Activated CD4-positive, alpha-beta T cell treated with anti-CD3 and anti-CD28 coated beads, Interleukin-2, amount 10 ng/mL, durations not matched to agents 7 days and 5 days (primary cell): Measurements from ENCODE around the gene ZFP1. TPM values are rescaled to one million over a fixed set of nuclear protein-coding genes. Genes with fewer than 3 reads are reported as not detected.

ENCODE experiments used
- CTCF ChIA-PET: fragments of 350-600 bp; sonication (Branson Sonifier 250); formaldehyde crosslinking; loops from one replicate; lab custom pipeline; 2021; ENCODE audit warnings: antibody characterized with exemption; lab: Charles Lee
- POLR2A ChIA-PET: fragments of 350-600 bp; sonication (Branson Sonifier 250); formaldehyde crosslinking; loops from one replicate; lab custom pipeline; 2021; ENCODE audit warnings: antibody characterized with exemption; lab: Charles Lee
- DNase-seq: peaks from one replicate; pipeline ENCODE4 v3.0.0-alpha.2; 2020
- H3K27ac Mint-ChIP-seq: one replicate; pipeline ENCODE4 v1.8.0; 2021; ENCODE audit warnings: mild to moderate bottlenecking, moderate library complexity, mixed read lengths
- H3K27me3 Mint-ChIP-seq: one replicate; pipeline ENCODE4 v1.8.0; 2021; ENCODE audit warnings: mixed read lengths
- H3K36me3 Mint-ChIP-seq: one replicate; pipeline ENCODE4 v1.8.0; 2021; ENCODE audit warnings: low read depth, mixed read lengths
- H3K4me1 Mint-ChIP-seq: one replicate; pipeline ENCODE4 v1.8.0; 2021; ENCODE audit warnings: mixed read lengths
- H3K4me3 Mint-ChIP-seq: one replicate; pipeline ENCODE4 v1.8.0; 2021; ENCODE audit warnings: mild to moderate bottlenecking, moderate library complexity, mixed read lengths
- H3K9me3 Mint-ChIP-seq: one replicate; pipeline ENCODE4 v1.8.0; 2021; ENCODE audit warnings: mixed read lengths
- total RNA-seq, 2 experiments: library from RNA; stranded (reverse); gene quantifications; one replicate each; pipeline ENCODE4 v1.2.3, GENCODE V29; 2021

ZFP1 gene
- 10 to 100 TPM; 11.4 to 13.1 TPM for total RNA-seq

GRCh38 chr16:75148311-75149195 lies at the start of gene ZFP1:
TSS of gene ZFP1 (plus strand) at chr16:75148524. CDS start at chr16:75152952, 4,428 bp downstream.
- Mint-ChIP-seq H3K36me3 (peaks cover 32% of the 10 kb centered on the region), H3K27me3 (no peaks in the 10 kb centered on the region), H3K4me1 (peaks cover 15% of the 10 kb centered on the region), H3K4me3 (peak within 1 kb of the TSS; percentile 82), H3K9me3 (peaks cover 29% of the 10 kb centered on the region), H3K27ac (peak within 1 kb of the TSS; percentile 85)
- ChIA-PET CTCF (interaction anchor here (0.5 to 0.6 kb wide), 2 partner anchors 41 to 133 kb away, joined by 3 to 4 read pairs; no protein-coding TSS in a partner anchor), POLR2A (no interaction called here)
- peak; percentile 94 for DNase-seq

- Mint-ChIP-seq H3K9me3 (peaks cover 3% of the 10 kb centered on the region), H3K36me3 (no peaks in the 10 kb centered on the region), H3K27me3 (no peaks in the 10 kb centered on the region), H3K4me1 (peaks cover 51% of the 10 kb centered on the region), H3K27ac (peak overlapping the region; percentile 90), H3K4me3 (peak overlapping the region; percentile 32)
- ChIA-PET POLR2A (no interaction called here), CTCF (interaction anchor here (1.0 to 4.4 kb wide), 7 partner anchors 11 to 101 kb away, joined by 3 to 37 read pairs (median 5); partner anchors contain the start of gene ZNRF1)
- DNase-seq: no peak
Measured at GRCh38 chr16:75099075-75099667, 49.2 kb upstream of the ZFP1 start.

- CTCF ChIA-PET: interaction anchor here (1.0 to 4.4 kb wide), 6 partner anchors 10 to 102 kb away, joined by 3 to 37 read pairs (median 7); partner anchors contain the start of gene ZNRF1
- Mint-ChIP-seq H3K27me3 (no peaks in the 10 kb centered on the region), H3K9me3 (peaks cover 5% of the 10 kb centered on the region), H3K4me1 (peaks cover 56% of the 10 kb centered on the region), H3K4me3 (peak overlapping the region; percentile 32), H3K27ac (peak overlapping the region; percentile 90), H3K36me3 (peaks cover 3% of the 10 kb centered on the region)
- POLR2A ChIA-PET: no interaction called here
- DNase-seq: peak; percentile 57
Measured at GRCh38 chr16:75099738-75100602, 48.4 kb upstream of the ZFP1 start.

- no peak overlapping the region for H3K4me3 Mint-ChIP-seq
- CTCF ChIA-PET: interaction anchor here (0.6 to 3.3 kb wide), 5 partner anchors 11 to 427 kb away, joined by 3 to 22 read pairs (median 3); partner anchors contain the start of gene ZNRF1
Measured at GRCh38 chr16:75100603-75100990, 47.7 kb upstream of the ZFP1 start.

GRCh38 chr16:75101635-75102034 lies 46.7 kb upstream of the ZFP1 start:
- Mint-ChIP-seq H3K4me3 (no peak overlapping the region), H3K36me3 (peaks cover 9% of the 10 kb centered on the region), H3K27ac (no peak overlapping the region), H3K4me1 (peaks cover 70% of the 10 kb centered on the region), H3K9me3 (peaks cover 5% of the 10 kb centered on the region), H3K27me3 (no peaks in the 10 kb centered on the region)
- ChIA-PET POLR2A (interaction anchor here (0.6 kb wide), 1 partner anchor 547 kb away, joined by 3 read pairs; no protein-coding TSS in a partner anchor), CTCF (interaction anchor here (0.8 to 3.3 kb wide), 3 partner anchors 10 to 102 kb away, joined by 3 to 22 read pairs (median 6); partner anchors contain the start of gene ZNRF1)
- no peak for DNase-seq

More at GRCh38 chr16:75100603-75100990, 47.7 kb upstream of the ZFP1 start:
- no peak for DNase-seq
- H3K27ac Mint-ChIP-seq: peak overlapping the region; percentile 90
- H3K4me1 Mint-ChIP-seq: peaks cover 62% of the 10 kb centered on the region
- POLR2A ChIA-PET: no interaction called here
- peaks cover 3% of the 10 kb centered on the region for H3K36me3 Mint-ChIP-seq
- peaks cover 5% of the 10 kb centered on the region for H3K9me3 Mint-ChIP-seq
- no peaks in the 10 kb centered on the region for H3K27me3 Mint-ChIP-seq

- H3K27me3 Mint-ChIP-seq: no peaks in the 10 kb centered on the region
- no peak for DNase-seq
- CTCF ChIA-PET: interaction anchor here (0.6 to 3.3 kb wide), 2 partner anchors 9 to 229 kb away, joined by 3 to 22 read pairs; no protein-coding TSS in a partner anchor
- no peak overlapping the region for H3K4me3 Mint-ChIP-seq
- POLR2A ChIA-PET: no interaction called here
- H3K27ac Mint-ChIP-seq: peak overlapping the region; percentile 37
- H3K9me3 Mint-ChIP-seq: peaks cover 5% of the 10 kb centered on the region
- peaks cover 75% of the 10 kb centered on the region for H3K4me1 Mint-ChIP-seq
- H3K36me3 Mint-ChIP-seq: peaks cover 9% of the 10 kb centered on the region
Measured at GRCh38 chr16:75102595-75102994, 45.7 kb upstream of the ZFP1 start.

- H3K4me3 Mint-ChIP-seq: no peak overlapping the region
- peaks cover 5% of the 10 kb centered on the region for H3K9me3 Mint-ChIP-seq
- H3K27me3 Mint-ChIP-seq: no peaks in the 10 kb centered on the region
- H3K27ac Mint-ChIP-seq: no peak overlapping the region
- POLR2A ChIA-PET: no interaction called here
- CTCF ChIA-PET: no interaction called here
- no peak for DNase-seq
- peaks cover 9% of the 10 kb centered on the region for H3K36me3 Mint-ChIP-seq
- peaks cover 75% of the 10 kb centered on the region for H3K4me1 Mint-ChIP-seq
Measured at GRCh38 chr16:75103994-75104393, 44.3 kb upstream of the ZFP1 start.

- POLR2A ChIA-PET: no interaction called here
- no peak overlapping the region for H3K4me3 Mint-ChIP-seq
- no peaks in the 10 kb centered on the region for H3K27me3 Mint-ChIP-seq
- no peak for DNase-seq
- H3K36me3 Mint-ChIP-seq: peaks cover 9% of the 10 kb centered on the region
- H3K27ac Mint-ChIP-seq: no peak overlapping the region
- H3K4me1 Mint-ChIP-seq: peaks cover 75% of the 10 kb centered on the region
- peaks cover 5% of the 10 kb centered on the region for H3K9me3 Mint-ChIP-seq
- CTCF ChIA-PET: interaction anchor here (0.7 to 2.3 kb wide), 3 partner anchors 9 to 134 kb away, joined by 4 to 10 read pairs (median 5); partner anchors contain the start of gene ZNRF1
Measured at GRCh38 chr16:75104836-75105235, 43.5 kb upstream of the ZFP1 start.

- peaks cover 9% of the 10 kb centered on the region for H3K36me3 Mint-ChIP-seq
- ChIA-PET POLR2A (no interaction called here), CTCF (interaction anchor here (0.7 to 2.3 kb wide), 6 partner anchors 10 to 135 kb away, joined by 3 to 10 read pairs (median 4); partner anchors contain the start of gene ZNRF1)
- H3K9me3 Mint-ChIP-seq: peaks cover 5% of the 10 kb centered on the region
- H3K27ac Mint-ChIP-seq: peak overlapping the region; percentile 78
- H3K4me1 Mint-ChIP-seq: peaks cover 75% of the 10 kb centered on the region
- H3K27me3 Mint-ChIP-seq: no peaks in the 10 kb centered on the region
- DNase-seq: no peak
- H3K4me3 Mint-ChIP-seq: no peak overlapping the region
Measured at GRCh38 chr16:75105306-75106061, 42.8 kb upstream of the ZFP1 start.

- Mint-ChIP-seq H3K4me1 (peaks cover 80% of the 10 kb centered on the region), H3K36me3 (peaks cover 9% of the 10 kb centered on the region), H3K4me3 (no peak overlapping the region), H3K27ac (peak overlapping the region; percentile 76), H3K9me3 (peaks cover 5% of the 10 kb centered on the region), H3K27me3 (no peaks in the 10 kb centered on the region)
- ChIA-PET POLR2A (no interaction called here), CTCF (interaction anchor here (0.7 to 2.3 kb wide), 4 partner anchors 11 to 108 kb away, joined by 3 to 10 read pairs (median 3); partner anchors contain the start of gene ZNRF1)
- no peak for DNase-seq
Measured at GRCh38 chr16:75106351-75107274, 41.7 kb upstream of the ZFP1 start.
